Activated naive CD4-positive, alpha-beta T cell treated with Interleukin-2 at 50 U/mL for 16 hours (primary cell): Measurements from ENCODE around the gene ARG2.

Source experiments
- DNase-seq: peaks from one replicate; pipeline ENCODE4 v3.0.0-alpha.2; 2020

ARG2 gene

GRCh38 chr14:67641480-67641879 is 21.8 kb downstream of the ARG2 start:
- DNase-seq: no peak

- no peak for DNase-seq
Observed at GRCh38 chr14:67641902-67642749, 22.4 kb downstream of the ARG2 start.

GRCh38 chr14:67643713-67644112 is 24.0 kb downstream of the ARG2 start:
- DNase-seq: no peak

DNA sequence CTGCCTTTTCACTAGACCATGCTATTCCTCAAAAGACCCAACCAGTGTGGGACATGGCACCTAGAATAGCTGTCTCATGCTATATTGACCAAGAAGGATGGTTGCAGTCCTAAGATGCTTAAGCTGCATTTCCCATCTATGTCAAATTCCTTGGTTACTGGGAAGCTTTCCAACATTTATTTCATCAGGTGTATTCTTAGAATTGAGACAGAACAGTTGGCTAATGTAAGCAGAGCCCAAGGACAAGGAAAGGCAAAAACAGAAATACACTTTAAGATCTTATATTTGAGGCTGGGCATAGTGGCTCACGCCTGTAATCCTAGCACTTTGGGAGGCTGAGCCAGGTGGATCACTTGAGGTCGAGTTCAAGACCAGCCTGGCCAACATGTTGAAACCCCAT is 24.7 kb downstream of the ARG2 start:
- no peak for DNase-seq

DNA sequence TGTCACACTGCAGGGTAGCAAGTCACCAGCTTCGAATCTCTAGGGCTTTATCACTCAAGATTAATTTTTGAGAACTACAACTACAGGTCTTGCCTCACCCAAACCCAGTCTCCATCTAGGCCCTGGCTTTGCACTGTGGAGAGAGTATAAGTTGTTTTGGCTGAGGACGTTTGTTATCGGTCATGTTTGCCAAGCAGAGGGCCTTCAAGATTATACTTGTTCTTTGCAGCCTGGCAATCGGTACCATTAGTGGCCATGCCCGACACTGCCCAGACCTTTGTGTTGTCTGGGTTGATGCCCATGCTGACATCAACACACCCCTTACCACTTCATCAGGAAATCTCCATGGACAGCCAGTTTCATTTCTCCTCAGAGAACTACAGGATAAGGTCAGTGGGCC is 25.7 kb downstream of the ARG2 start:
- DNase-seq: no peak

GRCh38 chr14:67646131-67646530 is 26.4 kb downstream of the ARG2 start:
- no peak for DNase-seq

DNA sequence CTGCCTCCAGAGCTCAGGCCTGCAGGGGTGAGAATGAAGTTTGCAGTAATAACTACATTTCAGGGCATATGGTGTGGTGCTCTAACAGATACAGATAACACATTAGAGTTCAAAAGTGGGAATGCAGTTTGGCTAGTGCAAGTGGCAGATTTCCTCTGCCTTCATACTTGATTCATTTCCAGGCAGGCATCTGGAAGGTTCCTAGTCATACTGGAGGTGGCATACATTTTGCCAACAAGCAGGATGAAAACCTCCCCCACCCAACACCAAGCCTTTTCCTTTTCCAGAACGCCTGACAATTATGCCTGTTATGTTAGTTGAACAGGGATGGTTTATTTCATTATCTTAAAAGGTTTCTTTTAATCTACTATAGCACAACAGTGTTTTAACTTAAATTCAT is 30.4 kb downstream of the ARG2 start:
- no peak for DNase-seq

GRCh38 chr14:67650694-67651093 is 31.0 kb downstream of the ARG2 start:
- DNase-seq: no peak

DNA sequence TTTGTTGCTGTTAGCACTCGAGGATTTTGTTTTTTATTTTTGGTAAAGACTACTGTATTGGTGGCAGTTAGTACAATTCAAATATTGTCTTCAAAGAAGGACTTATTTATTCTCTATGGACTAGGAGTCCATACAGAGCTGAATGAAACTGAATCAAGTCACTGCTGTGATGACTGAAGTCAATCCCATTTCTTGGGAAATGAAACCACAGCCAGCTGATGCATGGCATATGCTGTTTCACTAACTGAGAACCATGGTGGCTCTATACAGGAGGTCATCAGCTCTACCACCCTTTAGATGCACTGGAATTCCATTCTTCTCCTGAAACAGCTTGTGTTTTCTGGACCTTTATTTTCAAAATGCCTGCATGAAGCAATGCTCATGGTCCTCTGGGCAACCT is 32.5 kb downstream of the ARG2 start:
- no peak for DNase-seq

DNA sequence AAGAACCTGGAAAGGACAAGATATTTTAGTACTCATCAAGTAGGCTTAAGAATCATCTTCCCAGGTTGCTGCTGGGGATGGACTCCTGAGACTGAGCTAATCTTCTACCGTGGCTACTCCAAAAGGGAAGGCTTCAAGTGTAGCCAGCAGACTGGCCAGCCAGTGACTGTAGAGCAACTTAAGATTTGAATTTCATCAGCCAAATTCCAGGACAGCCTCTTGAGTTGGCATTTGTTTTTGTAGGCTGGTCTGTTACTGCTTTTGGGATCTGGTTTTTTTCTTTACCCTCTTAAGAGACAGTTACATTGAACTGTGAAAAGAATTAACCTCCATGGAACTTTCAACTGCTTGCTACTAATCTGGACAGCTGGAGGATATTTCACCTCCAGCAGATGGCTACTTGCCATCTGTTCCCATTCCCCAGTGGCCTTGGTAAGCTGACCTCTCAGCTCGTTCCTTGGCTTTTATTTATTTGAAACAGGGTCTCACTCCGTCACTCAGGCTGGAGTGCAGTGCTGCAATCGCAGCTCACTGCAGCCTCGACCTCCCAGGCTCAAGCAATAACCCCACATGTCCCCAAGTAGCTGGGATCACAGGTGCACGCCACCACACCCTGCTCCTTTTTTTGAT is 34.0 kb downstream of the ARG2 start:
- no peak for DNase-seq

DNA sequence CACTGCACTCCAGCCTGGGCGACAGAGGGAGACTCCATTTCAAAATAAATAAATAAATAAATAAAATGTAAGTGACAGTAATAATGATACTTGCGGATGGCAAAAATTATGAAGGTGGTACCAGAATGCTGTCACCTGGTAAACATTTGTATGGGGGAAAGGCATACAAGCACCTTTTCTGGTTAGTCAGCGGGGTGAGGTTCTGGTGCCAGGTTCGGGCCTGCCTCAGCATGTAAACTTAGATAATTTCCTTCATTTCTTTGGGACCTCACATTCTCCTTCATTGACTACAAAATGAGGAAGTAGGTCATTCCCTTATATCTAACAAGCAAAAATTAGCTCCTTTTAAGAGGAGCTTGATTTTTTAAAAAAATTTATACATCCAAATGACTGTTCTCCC is 43.9 kb downstream of the ARG2 start:
- DNase-seq: no peak

DNA sequence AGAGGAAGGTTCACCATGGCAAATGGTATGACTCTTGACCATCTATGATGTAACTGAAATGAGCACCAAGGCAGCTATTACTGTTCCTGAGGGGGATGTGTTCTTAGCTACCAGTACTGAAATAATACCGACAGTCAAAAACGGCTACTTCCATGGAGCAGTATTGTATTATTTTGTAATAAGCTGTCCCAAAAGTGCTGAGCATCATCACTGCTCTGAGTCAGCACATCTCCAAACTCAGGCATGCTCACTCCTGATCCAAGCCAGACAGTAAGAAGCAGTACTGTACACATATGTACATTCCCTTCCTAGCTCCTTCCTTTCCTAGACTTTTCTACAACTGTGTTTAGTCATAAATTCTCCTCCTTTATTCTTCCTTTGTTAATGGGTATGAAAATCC is 46.1 kb downstream of the ARG2 start:
- no peak for DNase-seq

- DNase-seq: no peak
Observed at GRCh38 chr14:67666750-67667449, 47.2 kb downstream of the ARG2 start.

- DNase-seq: no peak
Observed at GRCh38 chr14:67668559-67668958, 48.8 kb downstream of the ARG2 start.

- no peak for DNase-seq
Observed at GRCh38 chr14:67673451-67673850, 53.7 kb downstream of the ARG2 start.

- peak; percentile 56 for DNase-seq
Observed at GRCh38 chr14:67674139-67674479, 54.4 kb downstream of the ARG2 start.

- DNase-seq: peak; percentile 79
Observed at GRCh38 chr14:67674480-67675218, 54.9 kb downstream of the ARG2 start, which contains the start of gene VTI1B. TSS of gene VTI1B (minus strand) at chr14:67674632. CDS start at chr14:67674489, 143 bp downstream.

GRCh38 chr14:67675219-67675582 is 55.5 kb downstream of the ARG2 start:
- DNase-seq: no peak

GRCh38 chr14:67679006-67679405 is 59.3 kb downstream of the ARG2 start:
- DNase-seq: no peak

DNA sequence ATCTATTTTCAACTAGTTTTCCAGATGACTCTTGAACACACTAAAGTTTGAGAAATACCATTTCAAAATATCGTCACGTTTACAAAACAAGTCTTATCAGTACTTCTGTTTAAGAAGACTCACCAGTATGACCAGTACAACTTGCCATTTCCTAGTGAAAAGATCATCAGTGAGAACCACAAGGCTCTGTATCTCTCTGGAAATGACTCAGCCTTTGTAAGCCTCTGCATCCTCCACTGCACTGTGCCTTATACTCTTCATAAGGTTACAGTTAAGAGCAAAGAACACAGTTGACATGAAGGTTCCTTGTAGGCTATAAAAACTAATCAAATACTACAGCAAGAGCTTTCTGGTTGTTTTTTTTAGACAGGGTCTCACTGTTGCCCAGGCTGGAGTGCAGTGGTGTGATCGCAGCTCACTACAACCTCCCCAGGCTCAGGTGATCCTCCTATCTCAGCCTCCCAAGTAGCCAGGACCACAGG is 60.4 kb downstream of the ARG2 start:
- no peak for DNase-seq

- DNase-seq: no peak
Observed at GRCh38 chr14:67680941-67681340, 61.2 kb downstream of the ARG2 start.

GRCh38 chr14:67683842-67684241 is 64.1 kb downstream of the ARG2 start:
- DNase-seq: no peak

DNA sequence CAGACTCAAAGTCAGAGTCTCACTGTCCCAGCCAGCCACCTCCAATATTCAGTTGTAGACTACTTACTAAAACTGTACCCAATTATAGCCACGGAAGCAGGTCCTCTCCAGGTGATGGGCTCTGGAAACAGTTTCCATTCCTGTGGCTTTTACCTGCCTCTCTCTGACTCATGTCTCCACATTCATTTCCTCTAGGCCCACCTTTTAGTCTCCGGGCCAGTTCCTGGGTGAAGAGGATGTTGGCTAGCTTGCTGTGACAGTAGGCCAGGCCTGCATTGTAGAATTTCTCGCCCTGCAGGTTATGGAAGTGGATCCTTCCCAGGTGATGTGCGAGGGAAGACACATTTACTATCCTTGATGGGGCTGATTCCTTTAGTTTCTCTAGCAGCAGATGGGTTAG is 70.3 kb downstream of the ARG2 start:
- DNase-seq: no peak
